ENCODE results near the gene RASA3. TPM values are rescaled to one million over a fixed set of nuclear protein-coding genes. Genes with fewer than 3 reads are reported as not detected.

The RASA3 gene
- total and polyA plus RNA-seq, 2 donors (not counting 3 experiments of a cell fraction or from before 2014, with no cell fraction given): 26.5 to 53.8 TPM

GRCh38 chr13:113996912-113997745, 135.3 kb downstream of the RASA3 start:
- POLR2A ChIA-PET: no interaction called here
- H3K36me3 ChIP-seq (ENCODE audit: control insufficient read depth in 2 of 2, extremely low read depth in 1 of 2, insufficient read depth in 2 of 2, low read length in 2 of 2): peaks cover 3 to 55% of the 10 kb centered on the region in 2 experiments
- dilution Hi-C loops (cut with MboI; ENCODE audit: extremely low pct_ligation_motif_present, low sequenced_read_pairs) (no loop called here), intact Hi-C loops (cut with micrococcal nuclease) (no loop called here)
- H3K9me3 ChIP-seq (replicated peaks; ENCODE audit: control insufficient read depth, insufficient read depth, low read length): no peaks in the 10 kb centered on the region
- no peak for FAIRE-seq
- no peak for DNase-seq (ENCODE audit: low read depth, low spot score)
- TF ChIP-seq JUN (IDR thresholded peaks at IDR 0.05; ENCODE audit: borderline replicate concordance, insufficient read depth, insufficient read length, low read depth) (no peak), MYC (IDR thresholded peaks at IDR 0.05; ENCODE audit: low read depth, low read length) (no peak), POLR2A (IDR thresholded peaks at IDR 0.05; ENCODE audit: low read depth, low read length) (no peak), POLR2AphosphoS5 (IDR thresholded peaks at IDR 0.05; ENCODE audit: insufficient read depth, low read depth, low read length) (no peak), EZH2 (IDR thresholded peaks at IDR 0.05; ENCODE audit: borderline replicate concordance, low read depth, low read length, severe bottlenecking) (no peak), GATA2 (IDR thresholded peaks at IDR 0.05; ENCODE audit: insufficient read depth, insufficient read length, low read depth, low read length) (no peak), MAX (IDR thresholded peaks at IDR 0.05; ENCODE audit: insufficient read depth, insufficient read length) (no peak), FOS (IDR thresholded peaks at IDR 0.05; ENCODE audit: borderline replicate concordance, insufficient read depth, low read length) (no peak), CTCF (IDR thresholded peaks at IDR 0.05; ENCODE audit: extremely low read depth in 1 of 2, insufficient read depth in 1 of 2, low read depth in 1 of 2, low read length in 2 of 2) (no peak)
- no peaks in the 10 kb centered on the region for H3K9me1 ChIP-seq (replicated peaks; ENCODE audit: control insufficient read depth, extremely low read depth, insufficient read depth, low read length)
- H3K4me1 ChIP-seq (ENCODE audit: control insufficient read depth, extremely low read depth, insufficient read depth, low read length): no peaks in the 10 kb centered on the region
- no peak overlapping the region for H3K4me3 ChIP-seq (replicated peaks in 1 of 3; ENCODE audit: insufficient read depth in 1 of 3, low read depth in 1 of 3, low read length in 3 of 3)
- no peaks in the 10 kb centered on the region for H4K20me1 ChIP-seq (replicated peaks; ENCODE audit: control insufficient read depth, extremely low read depth, insufficient read depth, low read length)
- no peaks in the 10 kb centered on the region for H3K79me2 ChIP-seq (ENCODE audit: control insufficient read depth, insufficient read depth, low read length)
- no peaks in the 10 kb centered on the region for H3K27me3 ChIP-seq (ENCODE audit: control insufficient read depth in 2 of 2, insufficient read depth in 2 of 2, low read length in 2 of 2)
- H3K27ac ChIP-seq (ENCODE audit: insufficient read depth, low read depth, low read length): no peak overlapping the region
- no peak overlapping the region for H3K4me2 ChIP-seq (ENCODE audit: insufficient read depth, low read length)
- no peak overlapping the region for H2AFZ ChIP-seq (ENCODE audit: low read depth, low read length)
- CTCF ChIA-PET: no interaction called here
- no TSS peak for BruUV-seq (replicated peaks)
- no peak overlapping the region for H3K9ac ChIP-seq (replicated peaks; ENCODE audit: extremely low read depth, insufficient read depth, low read length)

Data from endothelial cell of umbilical vein (primary cell).